ENCODE data around the gene STOX2. TPM values are rescaled to one million over a fixed set of nuclear protein-coding genes. Genes with fewer than 3 reads are reported as not detected.
"Not testable (repeated sequence)": the region's sequence is repeated elsewhere in the genome, so short reads cannot be mapped to it uniquely, and the experiment has no call there.

STOX2 gene
- total RNA-seq, 1 experiment from 2014 or later: 5.6 TPM

GRCh38 chr4:183935355-183936005 lies 30.4 kb downstream of the STOX2 start:
- no peak overlapping the region for H3K4me3 ChIP-seq
- no peak for DNase-seq
- no peaks in the 10 kb centered on the region for H3K9me3 ChIP-seq (replicated peaks)
- H3K27ac ChIP-seq: no peak overlapping the region
- no peaks in the 10 kb centered on the region for H3K36me3 ChIP-seq
- H3K4me1 ChIP-seq: no peaks in the 10 kb centered on the region
- H3K27me3 ChIP-seq: no peaks in the 10 kb centered on the region

- Histone ChIP-seq H3K4me3 (no peak overlapping the region), H3K27ac (no peak overlapping the region)
These were observed 30.9 kb downstream of the STOX2 start for GRCh38 chr4:183936047-183936446.

GRCh38 chr4:183936574-183937345 lies 31.7 kb downstream of the STOX2 start:
- Histone ChIP-seq H3K27me3 (no peaks in the 10 kb centered on the region), H3K36me3 (no peaks in the 10 kb centered on the region), H3K9me3 (replicated peaks) (no peaks in the 10 kb centered on the region), H3K4me1 (no peaks in the 10 kb centered on the region), H3K27ac (no peak overlapping the region), H3K4me3 (no peak overlapping the region)
- no peak for DNase-seq

More at GRCh38 chr4:183936047-183936446, 30.9 kb downstream of the STOX2 start:
- Histone ChIP-seq H3K4me1 (no peaks in the 10 kb centered on the region), H3K27me3 (no peaks in the 10 kb centered on the region), H3K36me3 (no peaks in the 10 kb centered on the region), H3K9me3 (replicated peaks) (no peaks in the 10 kb centered on the region)
- no peak for DNase-seq

- no peaks in the 10 kb centered on the region for H3K36me3 ChIP-seq
- H3K27me3 ChIP-seq: no peaks in the 10 kb centered on the region
- H3K9me3 ChIP-seq (replicated peaks): no peaks in the 10 kb centered on the region
- H3K4me1 ChIP-seq: no peaks in the 10 kb centered on the region
- no peak overlapping the region for H3K4me3 ChIP-seq
- DNase-seq: no peak
- H3K27ac ChIP-seq: no peak overlapping the region
These were observed 35.8 kb downstream of the STOX2 start for GRCh38 chr4:183940864-183941263.

- no peak overlapping the region for H3K4me3 ChIP-seq
- DNase-seq: no peak
- no peak overlapping the region for H3K27ac ChIP-seq
- H3K36me3 ChIP-seq: no peaks in the 10 kb centered on the region
- no peaks in the 10 kb centered on the region for H3K4me1 ChIP-seq
- H3K27me3 ChIP-seq: no peaks in the 10 kb centered on the region
- H3K9me3 ChIP-seq (replicated peaks): no peaks in the 10 kb centered on the region
These were observed 36.9 kb downstream of the STOX2 start for GRCh38 chr4:183941964-183942363.

- Histone ChIP-seq H3K4me3 (no peak overlapping the region), H3K9me3 (replicated peaks) (no peaks in the 10 kb centered on the region), H3K4me1 (no peaks in the 10 kb centered on the region), H3K27me3 (no peaks in the 10 kb centered on the region), H3K36me3 (no peaks in the 10 kb centered on the region), H3K27ac (no peak overlapping the region)
- no peak for DNase-seq
These were observed 40.6 kb downstream of the STOX2 start for GRCh38 chr4:183945741-183946140.

GRCh38 chr4:183950536-183950935 lies 45.4 kb downstream of the STOX2 start:
- no peak overlapping the region for H3K4me3 ChIP-seq
- DNase-seq: no peak

GRCh38 chr4:183952652-183953051 lies 47.5 kb downstream of the STOX2 start:
- not testable (repeated sequence) for H3K4me3 ChIP-seq; H3K27ac ChIP-seq; H3K27me3 ChIP-seq; H3K9me3 ChIP-seq (replicated peaks); DNase-seq; H3K36me3 ChIP-seq; H3K4me1 ChIP-seq

More at GRCh38 chr4:183950536-183950935, 45.4 kb downstream of the STOX2 start:
- Histone ChIP-seq H3K9me3 (replicated peaks) (no peaks in the 10 kb centered on the region), H3K27ac (no peak overlapping the region), H3K36me3 (no peaks in the 10 kb centered on the region), H3K4me1 (no peaks in the 10 kb centered on the region), H3K27me3 (no peaks in the 10 kb centered on the region)

GRCh38 chr4:183959319-183960045 lies 54.4 kb downstream of the STOX2 start:
- Histone ChIP-seq H3K4me1 (0 out of 2 replicates have a peak, but pooled peaks cover 3% of the 10 kb centered on the region), H3K4me3 (peak overlapping the region; percentile 59), H3K27ac (peak overlapping the region; percentile 94), H3K27me3 (no peaks in the 10 kb centered on the region), H3K9me3 (replicated peaks) (no peaks in the 10 kb centered on the region), H3K36me3 (no peaks in the 10 kb centered on the region)
- DNase-seq: peak in 1 of 2 experiments; percentile 4

- H3K4me3 ChIP-seq: peak overlapping the region; percentile 59
- H3K27me3 ChIP-seq: no peaks in the 10 kb centered on the region
- no peaks in the 10 kb centered on the region for H3K9me3 ChIP-seq (replicated peaks)
- H3K36me3 ChIP-seq: no peaks in the 10 kb centered on the region
- DNase-seq: peak; percentile 89 to 94
- 0 out of 2 replicates have a peak, but pooled peaks cover 3% of the 10 kb centered on the region for H3K4me1 ChIP-seq
- H3K27ac ChIP-seq: peak overlapping the region; percentile 94
These were observed 54.9 kb downstream of the STOX2 start for GRCh38 chr4:183960046-183960420.

- Histone ChIP-seq H3K27ac (peak overlapping the region; percentile 94), H3K9me3 (replicated peaks) (no peaks in the 10 kb centered on the region), H3K36me3 (no peaks in the 10 kb centered on the region), H3K4me3 (peak overlapping the region; percentile 59), H3K4me1 (0 out of 2 replicates have a peak, but pooled peaks cover 3% of the 10 kb centered on the region), H3K27me3 (no peaks in the 10 kb centered on the region)
- DNase-seq: peak; percentile 29 to 44
These were observed 55.9 kb downstream of the STOX2 start for GRCh38 chr4:183960962-183961541.

- Histone ChIP-seq H3K9me3 (replicated peaks) (no peaks in the 10 kb centered on the region), H3K27me3 (no peaks in the 10 kb centered on the region), H3K27ac (no peak overlapping the region), H3K4me3 (no peak overlapping the region), H3K36me3 (no peaks in the 10 kb centered on the region), H3K4me1 (0 out of 2 replicates have a peak, but pooled peaks cover 3% of the 10 kb centered on the region)
- DNase-seq: no peak
These were observed 56.7 kb downstream of the STOX2 start for GRCh38 chr4:183961795-183962194.

- H3K27me3 ChIP-seq: no peaks in the 10 kb centered on the region
- no peaks in the 10 kb centered on the region for H3K36me3 ChIP-seq
- H3K4me3 ChIP-seq: no peak overlapping the region
- H3K4me1 ChIP-seq: 0 out of 2 replicates have a peak, but pooled peaks cover 3% of the 10 kb centered on the region
- H3K9me3 ChIP-seq (replicated peaks): no peaks in the 10 kb centered on the region
- H3K27ac ChIP-seq: no peak overlapping the region
- DNase-seq: no peak
These were observed 57.3 kb downstream of the STOX2 start for GRCh38 chr4:183962419-183962818.

- no peaks in the 10 kb centered on the region for H3K27me3 ChIP-seq
- no peak overlapping the region for H3K27ac ChIP-seq
- no peak for DNase-seq
- H3K4me3 ChIP-seq: no peak overlapping the region
- H3K36me3 ChIP-seq: no peaks in the 10 kb centered on the region
- H3K4me1 ChIP-seq: 0 out of 2 replicates have a peak, but pooled peaks cover 3% of the 10 kb centered on the region
- no peaks in the 10 kb centered on the region for H3K9me3 ChIP-seq (replicated peaks)
These were observed 61.3 kb downstream of the STOX2 start for GRCh38 chr4:183966371-183966770.
